ENCODE measurements around the gene NHS.

The NHS gene

DNA sequence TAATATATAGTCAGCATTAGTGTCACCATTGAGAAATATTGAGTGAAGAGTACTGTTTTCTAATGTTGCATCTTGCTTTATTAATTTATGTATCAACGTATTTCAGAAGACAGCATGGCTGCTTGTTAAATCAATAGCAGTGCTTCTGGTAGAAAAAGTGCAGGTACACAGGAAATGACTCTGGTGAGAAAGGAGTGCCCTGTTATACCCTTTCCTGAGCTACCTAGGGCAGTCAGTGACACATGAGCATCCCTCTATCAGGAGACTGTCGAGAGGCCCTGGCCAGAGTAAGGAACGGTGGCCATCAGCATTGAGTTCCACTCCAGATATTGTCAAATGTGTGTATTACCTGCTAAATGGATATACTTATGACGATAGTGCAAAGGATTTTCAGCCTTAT lies 404.4 kb downstream of the NHS start:
- no peak for DNase-seq (ENCODE audit: low read depth)

Measured in ELR (cell line).